GM18520 (cell line): ENCODE data around the gene MACROD2.

ENCODE experiments used
- ATAC-seq: cut with Tn5 transposase; IDR thresholded peaks from one replicate; pipeline ENCODE4 v1.9.1; 2021; ENCODE audit not compliant: unreplicated experiment

Gene MACROD2

GRCh38 chr20:15063081-15063480, 1067.8 kb downstream of the MACROD2 start:
- ATAC-seq, result no peak

- ATAC-seq, result no peak
Observed at GRCh38 chr20:15064741-15065140, 1069.4 kb downstream of the MACROD2 start.

GRCh38 chr20:15065794-15066193, 1070.5 kb downstream of the MACROD2 start:
- no peak for ATAC-seq

GRCh38 chr20:15068486-15068885, 1073.2 kb downstream of the MACROD2 start:
- ATAC-seq, result no peak

- ATAC-seq, result no peak
Observed at GRCh38 chr20:15069355-15069754, 1074.0 kb downstream of the MACROD2 start.

GRCh38 chr20:15071085-15071808, 1075.9 kb downstream of the MACROD2 start:
- ATAC-seq, result no peak

DNA sequence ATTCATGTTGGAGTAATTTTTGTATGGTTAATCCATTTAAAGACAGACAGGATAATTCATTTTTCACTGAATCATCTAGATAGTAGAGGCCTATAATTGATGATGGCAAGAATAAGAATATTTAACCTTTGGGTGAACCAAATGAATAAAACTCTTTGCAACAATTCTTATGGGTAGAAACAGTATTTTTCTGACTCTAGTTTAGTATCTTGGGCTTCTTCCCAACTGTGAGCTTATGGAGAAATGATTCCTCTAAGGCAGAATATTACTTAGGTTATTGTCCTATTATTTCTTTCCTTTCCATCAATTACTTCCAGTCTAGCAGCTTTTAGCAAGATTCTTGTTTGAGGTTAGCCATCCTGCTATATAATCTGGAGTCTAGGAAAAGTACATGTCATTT, 1077.0 kb downstream of the MACROD2 start:
- no peak for ATAC-seq

GRCh38 chr20:15075586-15075985, 1080.3 kb downstream of the MACROD2 start:
- ATAC-seq, result no peak

GRCh38 chr20:15076785-15077184, 1081.5 kb downstream of the MACROD2 start:
- ATAC-seq, result no peak

DNA sequence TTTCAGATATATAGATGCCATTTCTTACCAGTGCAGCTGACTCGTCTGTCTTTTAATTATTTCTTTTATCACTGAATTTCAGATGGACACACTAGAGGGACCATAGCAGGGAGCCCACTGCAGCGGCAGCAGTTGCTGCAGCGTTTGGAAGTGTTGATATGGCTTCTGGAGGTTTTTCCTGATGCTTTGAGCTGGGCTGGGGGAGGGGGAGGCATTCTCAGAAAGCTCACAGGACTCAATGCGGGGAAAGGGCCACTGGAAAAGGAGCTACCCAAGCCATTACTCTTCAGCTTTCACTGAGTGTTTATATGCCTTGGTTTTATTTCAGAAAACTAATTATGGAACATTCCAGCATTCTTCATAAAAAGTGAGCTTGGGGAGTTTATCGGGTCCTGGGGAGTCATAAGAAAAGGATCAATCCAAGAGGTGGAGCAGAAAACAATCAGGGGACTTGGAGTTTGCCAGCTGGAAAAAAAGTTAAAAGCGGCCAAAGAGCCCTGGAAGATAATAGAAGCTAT, 1082.5 kb downstream of the MACROD2 start:
- no peak for ATAC-seq

GRCh38 chr20:15079594-15080340, 1084.5 kb downstream of the MACROD2 start:
- no peak for ATAC-seq

GRCh38 chr20:15081261-15081660, 1085.9 kb downstream of the MACROD2 start:
- ATAC-seq, result no peak

DNA sequence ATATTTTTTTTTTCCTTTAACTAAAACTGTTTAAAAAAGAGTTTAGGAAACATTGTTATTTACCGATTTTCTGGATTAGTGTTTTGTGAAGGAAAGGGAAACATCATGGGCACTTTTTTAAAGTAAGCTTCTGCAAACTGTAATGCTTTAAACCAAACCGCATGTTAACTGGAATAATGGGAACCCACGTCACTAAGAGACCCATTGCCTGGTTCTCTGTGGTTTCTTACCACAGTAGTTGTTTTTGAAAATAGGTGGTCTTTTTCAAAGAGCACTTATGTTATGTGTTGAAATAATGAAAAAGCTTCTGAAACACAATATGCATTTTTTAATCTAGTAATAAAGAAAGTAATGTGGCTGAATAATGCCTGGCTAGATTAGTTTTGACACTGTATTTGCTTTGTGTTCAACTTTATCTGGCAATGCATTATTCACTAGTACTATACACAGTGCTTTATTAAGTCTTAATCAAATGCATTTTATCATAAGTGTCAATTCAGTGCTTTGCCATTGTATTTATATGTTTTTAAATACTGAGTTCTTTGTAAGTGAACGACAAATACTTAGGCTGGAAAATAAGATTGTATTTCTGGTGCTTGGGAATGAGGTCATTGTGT, 1096.2 kb downstream of the MACROD2 start:
- ATAC-seq, result no peak

DNA sequence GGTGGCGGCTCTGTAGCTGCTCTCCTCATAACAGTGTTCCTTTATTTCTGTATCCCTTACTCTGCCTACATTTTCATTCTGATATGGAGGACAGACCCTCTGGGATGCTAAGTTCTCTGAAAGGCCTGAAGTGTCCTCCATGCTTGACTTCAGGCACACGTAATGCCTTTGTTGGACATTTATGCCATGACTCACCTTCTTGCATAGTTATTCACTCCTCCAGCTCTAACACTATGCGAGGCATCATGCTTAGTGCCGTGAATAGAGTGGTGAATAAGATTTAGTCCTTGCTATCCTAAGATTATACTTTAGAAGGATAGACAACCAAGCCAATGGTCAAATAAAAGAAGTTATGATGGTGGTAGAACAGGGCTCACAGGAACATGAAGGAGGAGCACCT, 1103.0 kb downstream of the MACROD2 start:
- no peak for ATAC-seq

DNA sequence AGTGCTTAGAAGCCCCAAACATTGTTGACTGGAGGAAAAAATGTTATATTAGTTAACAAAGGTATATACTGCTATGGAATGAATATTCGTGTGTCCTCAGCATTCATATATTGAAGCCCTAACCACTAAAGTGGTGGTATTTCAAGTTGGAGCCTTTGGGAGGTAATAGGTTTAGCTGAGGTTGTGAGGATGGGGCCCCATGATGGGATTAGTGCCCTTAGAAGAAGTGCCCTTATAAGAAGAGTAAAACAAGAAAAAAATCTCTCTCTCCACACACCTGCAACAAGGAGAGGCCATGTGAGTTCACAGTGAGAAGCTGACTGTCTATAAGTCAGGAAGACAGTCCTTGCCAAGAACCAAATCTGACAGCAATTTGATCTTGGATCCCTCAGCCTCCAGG, 1103.8 kb downstream of the MACROD2 start:
- no peak for ATAC-seq

DNA sequence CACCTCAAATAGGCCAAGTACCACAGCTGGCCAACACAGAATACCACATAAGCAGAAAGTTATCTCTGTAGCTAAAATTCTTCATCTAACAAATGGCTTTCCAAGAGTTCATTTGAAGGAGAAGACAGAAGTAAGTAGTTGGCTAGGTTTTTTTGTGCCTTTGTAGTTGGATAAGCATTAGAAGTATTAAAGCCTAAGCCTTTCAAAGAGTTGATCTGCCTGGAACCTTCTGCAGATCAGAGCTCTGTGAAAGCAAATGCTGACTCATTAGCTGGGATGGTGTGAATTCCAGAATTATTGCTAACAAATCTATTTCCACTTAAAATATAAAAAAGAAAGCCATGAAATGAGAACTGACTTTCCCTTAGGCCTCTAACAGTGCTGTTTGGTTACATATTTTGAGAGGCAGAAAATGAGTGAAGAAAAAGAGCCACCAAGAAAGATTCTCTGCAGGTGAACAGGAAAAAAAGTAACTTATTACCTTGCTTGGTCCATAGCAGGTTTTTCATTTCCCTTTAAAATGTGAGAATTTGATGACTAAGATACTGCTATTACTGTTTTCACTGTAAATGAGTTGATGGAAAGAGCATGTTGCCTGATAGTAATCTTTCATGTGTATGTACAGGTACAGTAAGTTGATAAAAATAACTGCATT, 1105.3 kb downstream of the MACROD2 start:
- no peak for ATAC-seq

DNA sequence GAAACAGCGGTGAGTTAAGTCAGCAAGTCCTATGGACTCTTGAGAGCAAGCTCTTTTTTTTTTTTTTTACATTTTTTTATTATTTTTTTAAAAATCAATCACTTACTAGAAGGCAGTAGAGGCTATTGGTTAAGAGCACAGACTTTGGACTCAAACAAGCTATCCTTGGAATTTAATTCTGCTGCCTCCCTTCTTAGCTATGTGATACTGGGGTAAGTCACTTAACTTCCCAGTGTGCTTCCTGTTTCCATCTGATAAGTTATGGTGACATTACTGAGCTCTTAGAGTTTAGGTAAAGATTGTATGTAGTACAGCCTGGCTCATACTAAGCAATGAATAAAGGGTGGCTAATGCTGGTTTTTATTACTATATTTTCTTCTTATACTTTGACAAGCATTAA, 1112.6 kb downstream of the MACROD2 start:
- ATAC-seq, result no peak

- ATAC-seq, result no peak
Observed at GRCh38 chr20:15109494-15109893, 1114.2 kb downstream of the MACROD2 start.

DNA sequence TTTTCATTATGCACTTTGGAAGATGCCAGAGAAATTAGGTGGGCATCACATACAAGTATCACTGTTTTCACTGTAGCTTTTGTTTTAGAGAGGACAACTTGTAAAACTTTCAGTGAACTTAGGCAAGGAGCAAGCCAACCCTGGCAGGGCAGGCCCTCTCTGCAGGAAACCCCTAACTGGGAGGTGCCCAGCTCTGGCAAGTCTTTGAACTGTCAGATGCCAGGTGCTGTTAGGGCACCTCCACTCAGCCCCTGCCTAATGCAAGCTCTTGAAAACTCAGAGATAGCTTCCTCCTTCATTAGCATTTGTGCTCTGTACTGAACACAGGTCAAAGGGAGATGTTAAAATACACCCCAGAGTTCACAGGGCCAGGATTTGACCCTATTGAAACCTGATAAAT, 1116.3 kb downstream of the MACROD2 start:
- ATAC-seq, result no peak

DNA sequence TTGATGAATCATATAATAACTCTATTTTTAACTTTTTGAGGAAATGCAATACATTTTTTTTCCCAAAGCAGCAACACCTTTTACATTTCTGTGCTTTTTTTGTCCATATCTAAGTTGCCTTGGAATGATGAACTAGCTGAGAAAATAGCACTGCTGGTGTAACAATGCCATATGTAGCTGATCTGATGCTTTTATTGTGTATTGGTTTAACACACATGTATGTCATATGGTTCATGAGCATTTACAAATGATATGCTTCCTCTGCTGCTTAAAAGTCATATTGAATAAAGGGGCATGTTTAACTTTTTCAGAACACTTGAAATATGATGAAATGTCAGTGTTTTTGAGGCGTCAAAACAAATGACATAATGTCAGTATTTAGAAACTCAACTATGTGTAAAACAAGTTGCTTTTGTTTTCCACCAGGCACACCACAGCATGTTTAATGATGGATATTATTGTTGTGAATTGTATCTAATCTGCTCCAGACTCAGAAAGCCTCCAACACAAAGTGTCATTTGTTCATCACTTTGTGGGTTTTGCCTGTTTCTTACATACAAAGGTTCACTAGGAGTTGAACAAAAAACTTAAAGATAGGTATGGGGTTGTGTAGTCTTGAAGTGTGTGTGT, 1117.9 kb downstream of the MACROD2 start:
- ATAC-seq, result no peak
